ENCODE results near the gene SLC19A3. TPM values are rescaled to one million over a fixed set of nuclear protein-coding genes. Genes with fewer than 3 reads are reported as not detected.

Gene SLC19A3
- total RNA-seq, 1 donor from 2014 or later, result 34.3 TPM

DNA sequence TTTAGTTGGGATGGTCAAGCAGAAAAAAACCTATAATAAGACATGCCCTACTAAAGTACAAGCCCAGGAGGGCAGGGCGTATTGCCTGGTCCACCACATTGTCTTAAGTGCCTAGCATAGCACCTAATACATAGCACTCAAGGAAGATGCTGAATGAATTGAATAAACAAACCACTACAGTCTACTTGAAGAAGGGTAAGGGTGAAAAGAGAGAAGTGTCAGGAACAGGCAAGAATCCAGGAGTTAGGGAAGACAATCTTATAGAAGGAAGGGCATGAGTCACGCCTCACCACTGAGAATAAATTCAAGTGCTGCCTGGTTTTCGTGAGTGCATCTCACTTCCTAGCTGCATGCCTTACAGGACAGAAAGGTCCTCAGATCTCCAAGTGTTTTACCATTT is 13.9 kb downstream of the SLC19A3 start:
- Mint-ChIP-seq H3K4me1 (ENCODE audit: low read depth) (peaks cover 17% of the 10 kb centered on the region), H3K4me3 (ENCODE audit: low read depth) (no peak overlapping the region), H3K36me3 (ENCODE audit: insufficient read depth) (peaks cover 40% of the 10 kb centered on the region), H3K9me3 (ENCODE audit: low read depth) (no peaks in the 10 kb centered on the region), H3K27me3 (no peaks in the 10 kb centered on the region), H3K27ac (peak overlapping the region; percentile 96)
- TF ChIP-seq, protein P1, sequence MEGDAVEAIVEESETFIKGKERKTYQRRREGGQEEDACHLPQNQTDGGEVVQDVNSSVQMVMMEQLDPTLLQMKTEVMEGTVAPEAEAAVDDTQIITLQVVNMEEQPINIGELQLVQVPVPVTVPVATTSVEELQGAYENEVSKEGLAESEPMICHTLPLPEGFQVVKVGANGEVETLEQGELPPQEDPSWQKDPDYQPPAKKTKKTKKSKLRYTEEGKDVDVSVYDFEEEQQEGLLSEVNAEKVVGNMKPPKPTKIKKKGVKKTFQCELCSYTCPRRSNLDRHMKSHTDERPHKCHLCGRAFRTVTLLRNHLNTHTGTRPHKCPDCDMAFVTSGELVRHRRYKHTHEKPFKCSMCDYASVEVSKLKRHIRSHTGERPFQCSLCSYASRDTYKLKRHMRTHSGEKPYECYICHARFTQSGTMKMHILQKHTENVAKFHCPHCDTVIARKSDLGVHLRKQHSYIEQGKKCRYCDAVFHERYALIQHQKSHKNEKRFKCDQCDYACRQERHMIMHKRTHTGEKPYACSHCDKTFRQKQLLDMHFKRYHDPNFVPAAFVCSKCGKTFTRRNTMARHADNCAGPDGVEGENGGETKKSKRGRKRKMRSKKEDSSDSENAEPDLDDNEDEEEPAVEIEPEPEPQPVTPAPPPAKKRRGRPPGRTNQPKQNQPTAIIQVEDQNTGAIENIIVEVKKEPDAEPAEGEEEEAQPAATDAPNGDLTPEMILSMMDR (IDR thresholded peaks at IDR 0.05; ENCODE audit: unreplicated experiment), result no peak
- DNase-seq (ENCODE audit: low spot score, unreplicated experiment), result no peak

DNA sequence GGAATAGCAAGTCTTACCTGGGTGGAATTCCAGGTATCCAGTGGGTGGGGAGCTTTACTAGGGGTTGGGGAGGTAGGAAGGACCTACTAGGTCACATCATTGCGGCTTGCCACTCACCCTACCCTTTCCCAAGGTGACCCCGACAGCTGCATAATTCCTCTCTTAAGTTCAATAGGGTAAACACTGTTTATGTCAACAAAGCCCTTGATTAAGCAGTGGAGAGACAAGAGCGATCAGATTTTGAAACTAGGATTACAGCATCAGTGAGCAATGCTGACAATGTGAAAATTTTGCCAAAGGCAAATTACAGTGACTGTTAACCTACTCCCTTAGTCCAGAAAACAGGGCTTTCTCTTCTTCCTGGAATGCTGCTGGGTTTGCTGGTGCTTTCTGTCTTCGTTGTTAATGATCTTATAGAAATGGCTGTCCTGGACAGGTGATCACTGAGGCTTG is 14.5 kb downstream of the SLC19A3 start:
- H3K27me3 Mint-ChIP-seq, result no peaks in the 10 kb centered on the region
- peaks cover 45% of the 10 kb centered on the region for H3K36me3 Mint-ChIP-seq (ENCODE audit: insufficient read depth)
- H3K4me3 Mint-ChIP-seq (ENCODE audit: low read depth), result no peak overlapping the region
- no peaks in the 10 kb centered on the region for H3K9me3 Mint-ChIP-seq (ENCODE audit: low read depth)
- peak overlapping the region; percentile 96 for H3K27ac Mint-ChIP-seq
- no peak for DNase-seq (ENCODE audit: low spot score, unreplicated experiment)
- TF ChIP-seq, protein P1 (IDR thresholded peaks at IDR 0.05; ENCODE audit: unreplicated experiment), result no peak
- H3K4me1 Mint-ChIP-seq (ENCODE audit: low read depth), result peaks cover 17% of the 10 kb centered on the region

DNA sequence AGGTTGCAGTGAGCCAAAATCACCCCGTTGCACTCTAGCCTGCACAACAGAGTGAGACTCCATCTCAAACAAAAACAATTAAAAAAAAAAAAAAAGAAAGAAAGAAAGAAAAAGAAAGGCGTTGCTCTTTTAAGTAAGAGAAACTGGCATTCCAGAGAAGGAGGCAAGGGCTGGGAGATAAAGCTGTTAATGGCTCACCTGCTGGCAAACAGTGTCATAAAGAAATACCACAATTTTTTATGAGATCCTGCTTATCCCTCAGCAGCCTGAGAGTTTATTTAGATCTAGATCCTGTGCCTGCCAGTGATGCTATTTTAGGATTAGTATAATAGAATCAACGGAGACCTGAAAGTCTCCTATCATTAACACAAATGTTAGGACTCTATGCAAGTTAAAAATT is 16.3 kb downstream of the SLC19A3 start:
- H3K4me3 Mint-ChIP-seq (ENCODE audit: low read depth), result no peak overlapping the region
- no peaks in the 10 kb centered on the region for H3K9me3 Mint-ChIP-seq (ENCODE audit: low read depth)
- no peaks in the 10 kb centered on the region for H3K27me3 Mint-ChIP-seq
- peak overlapping the region; percentile 49 for H3K27ac Mint-ChIP-seq
- peaks cover 15% of the 10 kb centered on the region for H3K4me1 Mint-ChIP-seq (ENCODE audit: low read depth)
- DNase-seq (ENCODE audit: low spot score, unreplicated experiment), result no peak
- TF ChIP-seq, protein P1 (IDR thresholded peaks at IDR 0.05; ENCODE audit: unreplicated experiment), result no peak
- H3K36me3 Mint-ChIP-seq (ENCODE audit: insufficient read depth), result peaks cover 43% of the 10 kb centered on the region

DNA sequence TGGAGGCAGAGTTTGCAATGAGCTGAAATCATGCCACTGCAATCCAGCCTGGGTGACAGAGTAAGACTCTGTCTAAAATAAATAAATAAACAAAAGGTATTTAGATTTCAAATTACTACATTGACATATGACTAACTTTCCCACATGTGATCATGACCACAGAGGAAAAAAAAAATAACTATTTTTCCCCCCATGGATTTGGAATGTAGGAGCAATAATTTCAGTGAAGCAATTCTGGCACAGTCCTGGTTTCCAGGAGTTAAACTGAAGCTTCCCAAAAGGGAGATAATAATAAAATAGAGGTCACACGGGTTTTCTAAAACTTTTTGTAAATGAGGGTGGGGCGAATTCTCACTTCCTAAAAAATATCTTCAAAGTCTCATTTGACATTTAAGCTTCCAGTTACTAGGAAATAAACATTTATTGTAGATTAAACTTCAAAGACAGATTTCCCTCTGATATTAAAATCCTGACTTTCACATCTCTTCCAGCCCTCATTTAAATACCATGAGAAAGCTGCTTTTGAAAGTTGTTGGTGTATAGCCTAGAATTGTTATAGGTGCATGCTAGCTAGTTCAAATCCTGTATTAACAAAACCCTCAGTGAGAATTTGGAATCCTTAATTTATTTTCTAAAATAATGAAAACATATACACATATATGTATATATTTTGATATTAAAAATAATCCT is 20.7 kb downstream of the SLC19A3 start:
- Mint-ChIP-seq H3K4me3 (ENCODE audit: low read depth) (no peak overlapping the region), H3K4me1 (ENCODE audit: low read depth) (peaks cover 5% of the 10 kb centered on the region), H3K36me3 (ENCODE audit: insufficient read depth) (peaks cover 47% of the 10 kb centered on the region), H3K27me3 (no peaks in the 10 kb centered on the region), H3K9me3 (ENCODE audit: low read depth) (peaks cover 11% of the 10 kb centered on the region), H3K27ac (no peak overlapping the region)
- TF ChIP-seq, protein P1 (IDR thresholded peaks at IDR 0.05; ENCODE audit: unreplicated experiment), result no peak
- no peak for DNase-seq (ENCODE audit: low spot score, unreplicated experiment)

DNA sequence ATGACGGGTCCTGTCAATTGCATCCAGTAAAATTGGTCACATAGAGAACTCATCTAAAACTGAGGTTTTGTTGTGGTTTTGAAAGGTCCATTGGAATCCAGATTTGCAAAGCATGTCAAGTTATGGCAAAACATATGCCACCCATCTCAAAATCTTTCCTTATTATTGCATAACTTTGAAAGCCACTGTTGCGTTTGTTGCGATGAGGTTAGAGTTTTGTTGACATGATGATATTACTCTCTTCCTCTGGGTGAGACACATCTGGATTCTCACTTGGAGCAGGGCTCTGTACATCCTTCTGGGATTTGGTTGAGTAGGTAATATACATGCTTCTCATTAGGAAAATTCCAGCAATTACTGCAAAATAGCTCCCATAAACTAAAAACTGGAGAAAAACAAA is 30.6 kb downstream of the SLC19A3 start:
- H3K27ac Mint-ChIP-seq, result no peak overlapping the region
- H3K36me3 Mint-ChIP-seq (ENCODE audit: insufficient read depth), result peaks cover 14% of the 10 kb centered on the region
- no peaks in the 10 kb centered on the region for H3K4me1 Mint-ChIP-seq (ENCODE audit: low read depth)
- no peaks in the 10 kb centered on the region for H3K27me3 Mint-ChIP-seq
- no peaks in the 10 kb centered on the region for H3K9me3 Mint-ChIP-seq (ENCODE audit: low read depth)
- TF ChIP-seq, protein P1 (IDR thresholded peaks at IDR 0.05; ENCODE audit: unreplicated experiment), result no peak
- no peak overlapping the region for H3K4me3 Mint-ChIP-seq (ENCODE audit: low read depth)
- no peak for DNase-seq (ENCODE audit: low spot score, unreplicated experiment)

Data from progenitor cell of endocrine pancreas (in vitro differentiated cells).